HG02642 (cell line): ENCODE data around the gene PCED1B.

Experiments used
- ATAC-seq: cut with Tn5 transposase; IDR thresholded peaks from one replicate; pipeline ENCODE4 v1.9.1; 2021; ENCODE audit warnings: mild to moderate bottlenecking; ENCODE audit not compliant: unreplicated experiment, poor library complexity

PCED1B gene

DNA sequence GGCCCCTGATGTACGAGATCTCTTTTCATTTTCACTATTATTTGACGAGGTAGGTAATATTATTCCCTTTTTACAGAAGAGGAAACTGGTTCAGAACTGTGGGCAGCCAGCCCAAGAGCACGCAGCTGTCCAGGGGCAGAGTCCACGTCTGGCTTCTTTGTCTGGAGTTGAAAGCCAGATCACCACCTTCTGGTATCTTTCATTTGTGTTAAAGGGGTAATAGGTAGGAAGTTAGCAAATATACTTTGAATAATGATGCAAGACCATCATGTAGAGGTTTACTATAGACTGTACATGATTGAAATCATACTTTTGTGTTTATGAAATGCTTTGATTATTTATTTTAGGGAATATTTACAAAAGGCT, 144.4 kb downstream of the PCED1B start:
- no peak for ATAC-seq

DNA sequence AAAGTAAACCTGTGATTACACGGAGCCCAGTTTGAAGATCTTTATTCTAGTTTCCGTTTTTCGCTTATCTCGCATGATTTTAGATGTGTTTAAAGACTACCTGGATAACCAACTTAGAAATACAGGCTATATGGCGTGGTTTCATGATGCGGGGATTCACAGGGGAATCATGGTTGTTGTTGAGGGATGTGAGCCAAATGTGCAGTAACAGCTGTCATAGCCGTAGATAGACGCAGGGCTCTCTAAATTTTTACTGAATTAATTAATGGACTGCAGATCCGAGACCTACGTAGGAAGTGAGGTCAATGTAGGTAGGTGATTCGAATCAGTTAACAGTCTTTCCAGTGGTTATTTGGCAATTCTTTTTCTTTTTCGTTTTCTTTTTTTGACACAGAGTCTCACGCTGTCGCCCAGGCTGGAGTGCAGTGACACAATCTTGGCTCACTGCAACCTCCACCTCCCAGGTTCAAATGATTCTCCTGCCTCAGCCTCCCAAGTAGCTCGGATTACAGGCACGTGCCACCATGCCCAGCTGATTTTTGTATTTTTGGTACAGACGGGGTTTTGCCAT, 145.2 kb downstream of the PCED1B start:
- ATAC-seq, result no peak

DNA sequence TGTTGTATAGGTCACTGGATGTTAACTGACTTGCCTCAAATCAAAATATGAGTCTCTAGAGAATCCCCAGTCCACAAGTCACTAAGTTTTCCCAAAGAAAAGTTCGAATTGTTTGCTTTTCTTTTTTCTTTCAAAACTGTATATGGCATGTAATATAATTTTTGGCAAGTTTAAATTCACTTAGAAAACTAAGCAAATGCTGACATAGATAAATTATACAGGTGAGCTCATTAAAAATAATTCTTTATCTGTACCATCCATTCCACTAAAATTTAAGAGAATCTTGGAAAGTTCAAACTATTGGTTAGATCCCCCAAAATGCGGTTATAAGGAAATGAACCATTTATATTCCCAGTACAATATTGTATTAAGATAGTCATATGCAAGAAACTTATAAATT, 145.9 kb downstream of the PCED1B start:
- ATAC-seq, result no peak

DNA sequence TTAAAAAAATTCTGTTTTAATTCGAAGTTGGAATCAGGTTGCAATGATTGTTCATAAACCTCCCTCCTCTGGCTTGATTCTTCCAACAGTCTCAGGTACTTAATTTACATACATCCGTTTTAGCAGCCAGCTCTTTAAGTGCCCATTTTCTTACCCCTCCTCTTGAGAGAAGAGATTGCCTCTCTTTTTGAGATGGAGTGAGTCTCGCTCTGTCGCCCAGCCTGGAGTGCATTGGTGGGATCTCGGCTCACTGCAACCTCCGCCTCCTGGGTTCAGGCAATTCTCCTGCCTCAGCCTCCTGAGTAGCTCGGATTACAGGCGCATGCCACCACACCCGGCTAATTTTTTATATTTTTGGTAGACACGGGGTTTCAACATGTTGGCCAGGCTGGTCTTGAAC, 146.8 kb downstream of the PCED1B start:
- no peak for ATAC-seq

DNA sequence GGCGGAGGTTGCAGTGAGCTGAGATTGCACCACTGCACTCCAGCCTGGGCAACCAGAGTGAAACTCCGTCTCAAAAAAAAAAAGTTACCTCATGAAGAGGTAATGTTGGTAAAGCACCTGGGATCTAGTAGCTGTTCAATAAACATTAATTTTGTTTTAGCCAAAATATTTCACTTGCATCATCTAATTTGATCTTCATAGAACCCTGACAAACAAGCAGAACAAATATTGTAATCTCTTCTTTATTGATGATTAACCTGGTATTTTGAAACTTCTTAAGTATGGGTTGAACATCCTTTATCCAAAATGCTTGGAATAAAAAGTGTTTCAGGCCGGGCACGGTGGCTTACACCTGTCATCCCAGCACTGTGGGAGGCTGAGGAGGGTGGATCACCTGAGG, 149.4 kb downstream of the PCED1B start:
- no peak for ATAC-seq

DNA sequence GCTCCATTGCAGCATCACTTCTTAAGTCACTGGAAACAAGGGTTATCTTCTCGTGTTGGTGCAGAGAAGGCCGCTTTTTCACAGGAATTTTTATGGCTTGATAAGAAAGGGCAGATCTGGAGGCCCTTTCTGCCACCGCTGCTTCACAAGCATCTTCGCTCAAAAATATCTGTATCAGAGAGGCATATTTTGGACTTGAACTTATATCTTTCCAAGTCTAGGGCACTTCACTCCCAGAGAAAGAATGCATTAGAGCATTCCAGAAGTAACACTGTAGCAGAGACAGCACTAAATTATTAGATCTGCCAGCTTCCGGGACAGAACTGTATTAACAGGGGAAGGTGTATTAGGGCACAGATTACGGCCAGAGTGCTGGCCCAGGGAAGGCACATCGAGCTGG, 152.0 kb downstream of the PCED1B start:
- no peak for ATAC-seq

DNA sequence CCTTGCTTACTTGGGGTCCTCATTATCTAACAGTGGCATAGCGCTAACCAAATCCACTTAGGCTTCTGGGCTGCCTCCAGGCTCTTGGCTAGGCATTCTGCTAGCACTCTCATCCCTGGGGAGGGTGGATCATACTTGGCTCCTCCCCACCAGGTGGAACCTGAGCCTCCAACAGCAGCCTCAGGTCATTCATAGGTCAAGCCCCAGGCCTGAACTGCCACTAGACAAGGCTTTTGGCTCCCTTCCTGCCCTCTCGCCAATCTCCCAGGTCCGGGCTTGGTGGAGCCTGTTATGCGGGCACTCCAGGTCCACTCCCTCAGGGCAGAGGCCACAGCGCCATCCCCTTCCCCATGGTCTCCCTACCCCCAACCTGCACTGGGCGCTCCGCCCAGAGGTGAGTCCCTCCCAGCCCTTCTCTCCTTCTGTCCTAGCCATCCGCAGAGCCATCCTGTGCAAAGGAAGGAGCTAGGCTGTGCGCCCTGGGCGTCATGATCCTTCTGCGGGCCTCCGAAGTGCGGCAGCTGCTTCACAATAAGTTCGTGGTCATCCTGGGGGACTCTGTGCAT, 155.2 kb downstream of the PCED1B start:
- ATAC-seq, result no peak

DNA sequence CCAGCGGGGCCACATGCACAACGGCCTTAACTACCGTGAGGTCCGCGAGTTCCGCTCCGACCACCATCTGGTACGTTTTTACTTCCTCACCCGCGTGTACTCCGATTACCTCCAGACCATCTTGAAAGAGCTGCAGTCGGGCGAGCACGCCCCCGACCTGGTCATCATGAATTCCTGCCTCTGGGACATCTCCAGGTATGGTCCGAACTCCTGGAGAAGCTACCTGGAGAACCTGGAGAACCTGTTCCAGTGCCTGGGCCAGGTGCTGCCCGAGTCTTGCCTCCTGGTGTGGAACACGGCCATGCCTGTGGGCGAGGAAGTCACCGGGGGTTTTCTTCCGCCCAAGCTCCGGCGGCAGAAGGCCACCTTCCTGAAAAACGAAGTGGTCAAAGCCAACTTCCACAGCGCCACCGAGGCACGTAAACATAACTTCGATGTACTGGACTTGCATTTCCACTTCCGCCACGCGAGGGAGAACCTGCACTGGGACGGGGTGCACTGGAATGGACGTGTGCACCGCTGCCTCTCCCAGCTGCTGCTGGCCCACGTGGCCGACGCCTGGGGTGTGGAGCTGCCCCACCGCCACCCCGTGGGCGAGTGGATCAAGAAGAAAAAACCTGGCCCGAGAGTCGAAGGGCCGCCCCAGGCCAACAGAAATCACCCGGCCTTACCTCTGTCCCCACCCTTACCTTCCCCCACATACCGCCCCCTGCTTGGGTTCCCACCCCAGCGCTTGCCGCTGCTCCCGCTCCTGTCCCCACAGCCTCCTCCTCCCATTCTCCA, 156.0 kb downstream of the PCED1B start:
- ATAC-seq, result no peak

DNA sequence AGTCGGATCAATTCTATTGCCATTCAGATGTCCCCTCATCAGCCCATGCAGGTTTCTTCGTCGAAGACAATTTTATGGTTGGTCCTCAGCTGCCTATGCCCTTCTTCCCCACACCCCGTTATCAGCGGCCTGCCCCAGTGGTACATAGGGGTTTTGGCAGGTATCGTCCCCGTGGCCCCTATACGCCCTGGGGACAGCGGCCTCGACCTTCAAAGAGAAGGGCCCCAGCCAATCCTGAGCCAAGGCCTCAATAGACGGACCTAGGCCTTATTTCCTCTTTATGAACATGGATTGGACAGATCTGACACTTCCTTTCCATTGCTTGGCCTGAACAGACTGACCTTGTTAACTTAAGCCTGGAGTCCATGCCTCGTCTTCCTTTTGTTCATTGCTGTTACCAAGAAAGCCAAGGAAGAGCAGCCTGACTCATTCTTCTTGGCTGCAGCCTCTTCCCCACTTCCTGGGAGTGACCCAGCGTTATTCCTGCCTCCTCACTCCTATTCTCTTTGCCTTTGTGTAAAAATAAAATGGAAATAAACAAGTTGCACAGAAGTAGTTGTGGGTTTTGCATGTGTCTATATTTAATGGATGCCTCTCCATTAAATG, 156.8 kb downstream of the PCED1B start:
- ATAC-seq, result no peak

DNA sequence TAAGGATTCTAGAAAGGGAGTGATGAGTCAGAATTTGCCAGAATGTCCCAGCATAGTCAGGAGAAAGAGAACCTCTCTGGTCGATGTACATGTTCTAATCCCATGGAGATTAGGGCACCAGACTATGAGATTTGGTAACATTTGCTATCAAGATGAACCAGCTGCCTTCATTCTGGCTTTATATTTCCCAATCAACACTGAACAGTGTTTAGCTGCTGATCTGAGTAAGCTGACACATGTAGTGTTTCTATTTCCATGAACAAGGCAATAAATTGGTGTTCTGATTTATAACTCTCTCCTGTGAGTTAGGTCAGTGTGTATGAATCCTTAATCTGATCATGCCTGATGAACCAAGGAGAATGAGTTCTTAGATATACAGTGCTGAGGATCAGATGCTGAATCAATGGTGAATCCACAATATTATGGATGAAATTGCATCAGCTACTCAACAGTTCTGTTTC, 158.4 kb downstream of the PCED1B start:
- no peak for ATAC-seq

DNA sequence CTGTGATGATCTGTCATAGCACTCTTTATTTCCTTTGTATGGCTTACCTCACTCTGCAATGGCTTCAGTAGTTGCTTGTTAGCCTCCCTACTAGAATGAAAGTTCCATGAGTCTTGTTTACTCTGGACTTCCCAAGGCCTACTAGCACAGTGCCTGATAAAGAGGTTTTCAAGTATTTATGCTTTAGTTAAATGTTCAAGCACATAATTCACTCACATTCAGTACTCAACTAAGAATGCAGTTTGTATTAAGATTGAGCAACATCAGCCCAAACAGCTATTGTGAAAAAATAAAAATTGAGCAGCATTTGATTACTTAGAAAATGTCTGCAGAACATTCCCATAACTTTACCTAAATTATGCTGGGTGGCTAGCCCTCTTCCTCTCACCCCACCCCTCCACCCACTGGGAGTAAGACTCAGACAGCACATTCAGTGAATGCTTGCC, 159.3 kb downstream of the PCED1B start:
- ATAC-seq, result no peak

DNA sequence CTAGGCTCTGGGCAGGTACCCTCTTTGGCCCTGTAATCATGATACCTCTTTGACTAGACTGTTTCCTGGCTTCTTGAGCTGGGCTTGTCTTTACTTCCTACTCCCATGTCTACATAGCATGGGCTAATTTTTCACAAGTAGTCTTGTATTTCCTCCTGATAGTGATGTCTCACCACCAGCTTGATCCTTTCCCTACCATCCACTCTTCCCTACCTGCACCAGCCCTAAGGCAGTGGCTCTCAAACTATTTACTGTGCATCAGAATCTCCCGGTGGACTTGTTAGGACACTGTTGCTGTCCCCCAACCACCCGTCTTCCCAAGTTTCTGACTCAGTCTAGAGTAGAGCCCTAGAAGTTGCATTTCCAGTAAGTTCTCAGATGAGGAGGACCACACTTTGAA, 163.0 kb downstream of the PCED1B start:
- ATAC-seq, result no peak

DNA sequence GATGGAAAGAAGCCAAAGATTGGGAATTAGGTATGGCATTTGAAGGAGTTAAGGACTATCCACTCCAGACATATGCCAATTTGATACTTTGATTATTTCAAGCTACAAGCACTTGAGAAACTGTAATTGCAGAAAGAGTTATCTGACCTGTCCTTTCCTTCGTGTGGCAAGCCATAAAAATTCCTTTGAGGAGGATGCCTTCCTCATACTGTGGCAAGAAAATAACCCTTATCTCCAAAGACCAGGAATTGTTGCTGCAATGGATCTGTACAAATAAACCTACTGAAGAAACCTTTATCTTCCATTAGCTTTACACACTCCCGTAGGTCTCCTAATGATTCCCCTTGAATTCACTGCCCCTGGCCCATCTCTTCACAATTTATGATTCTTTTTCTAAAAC, 165.4 kb downstream of the PCED1B start:
- ATAC-seq, result no peak

DNA sequence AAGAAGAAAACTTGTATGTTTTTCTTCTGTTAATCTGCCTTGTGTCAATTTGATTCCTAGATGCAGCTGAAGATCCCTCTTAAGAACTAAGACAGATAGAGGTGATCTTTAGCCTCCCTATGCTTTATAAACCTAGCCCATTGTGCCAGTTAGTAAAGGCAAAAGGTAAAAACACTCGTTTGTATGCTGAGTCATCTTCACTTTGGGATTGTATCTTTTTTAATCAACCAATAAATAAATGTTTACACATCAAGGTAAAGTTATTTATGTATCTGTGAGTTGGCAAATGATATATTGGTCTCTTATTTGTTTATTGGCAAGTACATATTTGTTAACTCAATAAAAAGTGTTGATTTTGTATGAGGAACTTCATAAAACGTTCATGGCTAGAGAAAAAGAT, 166.2 kb downstream of the PCED1B start:
- ATAC-seq, result no peak

DNA sequence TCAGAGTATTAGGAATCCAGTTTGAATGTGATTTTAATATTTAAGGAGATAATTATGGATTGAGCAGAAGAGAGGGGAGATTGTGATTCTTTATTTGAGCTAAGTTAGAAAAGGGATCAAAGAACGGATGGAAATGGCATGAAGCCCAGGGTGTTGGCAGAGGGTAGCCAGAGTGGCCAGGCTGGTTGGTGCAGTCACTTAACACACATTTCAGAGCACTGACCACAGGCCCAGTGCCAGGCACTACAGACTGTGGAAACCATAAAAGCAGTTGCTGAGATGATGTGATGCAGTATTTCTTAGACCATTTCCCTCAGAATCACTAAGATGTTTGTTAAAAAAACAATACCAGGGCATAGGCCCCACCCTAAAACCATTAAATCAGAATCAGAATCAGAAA, 168.0 kb downstream of the PCED1B start:
- ATAC-seq, result no peak

DNA sequence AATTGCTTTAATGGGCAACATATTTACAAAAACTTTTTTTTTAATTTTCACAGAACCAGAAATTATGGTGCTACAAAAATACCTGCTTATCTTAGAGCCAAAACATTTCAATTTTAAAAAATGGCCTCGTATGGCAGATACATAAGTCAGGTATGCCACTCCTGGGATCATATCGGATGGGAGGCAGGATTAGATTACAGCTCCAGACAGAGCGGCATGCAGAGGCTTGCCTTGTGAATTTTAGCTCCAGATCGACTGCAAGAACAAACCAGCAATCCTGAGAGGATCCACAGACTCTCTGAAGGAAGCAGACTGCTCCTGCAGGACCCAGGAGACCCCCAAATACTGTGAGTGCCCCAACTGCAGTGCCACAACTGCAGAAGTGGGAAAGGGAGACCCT, 169.7 kb downstream of the PCED1B start:
- ATAC-seq, result no peak

DNA sequence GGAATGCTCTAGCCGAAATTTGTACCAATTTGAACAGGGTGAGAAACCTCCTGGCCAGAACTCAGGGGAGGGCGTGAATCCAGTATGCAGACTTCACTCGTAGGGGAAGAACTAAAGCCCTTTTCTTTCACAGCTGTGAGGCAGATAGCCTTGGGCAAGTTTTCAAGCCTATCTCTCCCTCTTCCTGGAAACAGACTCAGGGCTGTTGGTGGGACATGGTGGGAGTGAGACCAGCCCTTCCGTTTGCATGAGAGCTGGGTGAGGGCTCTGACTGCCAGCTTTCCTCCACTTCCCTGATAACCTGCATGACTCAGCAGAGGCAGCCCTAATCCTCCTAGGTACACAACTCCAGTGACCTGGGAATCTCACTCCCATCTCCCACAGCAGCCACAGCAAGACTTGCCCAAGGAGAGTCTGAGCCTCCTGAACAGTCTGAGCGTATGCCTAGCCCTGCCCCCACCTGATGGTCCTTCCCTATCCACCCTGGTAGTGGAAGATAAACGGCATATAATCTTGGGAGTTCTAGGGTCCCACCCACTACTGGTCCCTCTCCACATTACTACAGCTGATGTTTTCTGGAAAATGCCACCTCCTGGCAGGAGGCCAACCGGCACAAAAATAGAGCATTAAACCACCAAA, 170.4 kb downstream of the PCED1B start:
- ATAC-seq, result no peak

DNA sequence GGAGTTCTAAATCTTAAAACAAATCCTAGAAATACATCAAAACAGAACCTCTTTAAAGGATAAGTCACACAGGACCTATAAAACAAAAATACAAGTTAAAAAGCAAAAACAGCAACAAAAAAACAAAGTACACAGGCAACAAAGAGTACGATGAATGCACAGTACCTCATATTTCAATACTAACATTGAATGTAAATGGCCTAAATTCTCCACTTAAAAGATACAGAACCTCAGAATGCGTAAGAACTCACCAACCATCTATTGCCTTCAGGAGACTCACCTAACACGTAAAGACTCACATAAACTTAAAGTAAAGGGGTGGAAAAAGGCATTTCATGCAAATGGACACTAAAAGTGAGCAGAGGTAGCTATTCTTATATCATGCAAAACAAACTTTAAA, 172.5 kb downstream of the PCED1B start:
- ATAC-seq, result no peak

DNA sequence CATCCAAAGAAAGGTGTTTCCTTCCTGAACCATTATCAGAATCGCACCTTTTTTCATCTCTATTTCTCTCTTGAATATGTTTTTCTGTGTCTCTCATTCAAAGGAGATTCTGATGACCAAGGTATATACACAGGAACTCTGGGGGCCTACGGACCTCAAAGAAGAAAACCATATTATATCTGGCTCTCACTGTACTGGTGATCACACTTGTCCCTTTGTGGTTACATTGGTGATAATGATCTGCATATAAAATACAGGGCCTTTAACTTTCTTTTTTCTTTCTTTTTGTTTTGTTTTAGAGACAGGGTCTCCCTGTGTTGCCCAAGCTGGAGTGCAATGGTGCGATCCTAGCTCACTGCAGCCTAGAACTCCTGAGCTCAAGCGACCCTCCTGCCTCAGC, 185.5 kb downstream of the PCED1B start:
- ATAC-seq, result no peak

DNA sequence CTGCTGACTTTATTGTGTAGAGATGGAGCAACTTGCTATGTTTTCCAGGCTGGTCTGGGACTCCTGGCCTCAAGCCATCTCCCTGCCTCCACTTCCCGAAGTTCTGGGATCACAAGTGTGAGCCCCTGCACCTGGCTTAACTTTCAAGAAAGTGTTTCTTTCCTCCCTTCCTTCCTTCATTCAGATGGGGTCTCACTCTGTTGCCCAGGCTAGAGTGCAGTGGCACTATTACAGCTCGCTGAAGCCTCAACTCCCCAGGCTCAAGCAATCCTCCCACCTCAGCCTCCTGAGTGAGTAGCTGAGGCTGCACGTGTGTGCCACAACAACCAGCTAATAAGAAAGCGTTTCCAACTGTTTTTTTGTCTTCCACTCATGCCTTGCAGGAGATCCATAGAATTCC, 186.0 kb downstream of the PCED1B start:
- ATAC-seq, result no peak

DNA sequence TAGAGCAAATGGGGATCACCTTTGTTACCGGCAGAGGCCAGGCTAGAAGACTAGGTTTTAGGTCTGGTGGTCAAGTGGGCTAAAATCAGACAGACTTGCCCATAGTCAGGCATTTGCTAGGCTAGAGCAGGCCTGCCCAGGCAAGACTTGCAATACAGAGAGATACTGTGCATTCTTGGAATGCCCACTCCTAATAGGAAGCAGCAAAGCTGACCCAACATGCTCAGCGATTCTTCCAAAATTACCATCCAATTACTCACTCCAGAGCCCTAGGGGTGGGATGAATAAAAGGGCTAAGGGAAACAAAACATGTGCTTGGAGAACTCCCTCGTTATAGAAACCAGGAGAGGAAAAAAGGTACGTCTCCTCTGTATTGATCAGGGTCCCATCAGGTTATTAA, 188.2 kb downstream of the PCED1B start:
- ATAC-seq, result no peak
